ENCODE data around the gene NGFR.

- TF ChIP-seq CTCF (tag by site-specific recombination; IDR thresholded peaks at IDR 0.05) (no peak), PBX3 (CRISPR knock-in tag; IDR thresholded peaks at IDR 0.05) (no peak), ZNF18 (tag by site-specific recombination; IDR thresholded peaks at IDR 0.05) (no peak), ZNF146 (tag by site-specific recombination; IDR thresholded peaks at IDR 0.05) (no peak), ZNF660 (tag by site-specific recombination; IDR thresholded peaks at IDR 0.05) (no peak), ZNF248 (tag by site-specific recombination; IDR thresholded peaks at IDR 0.05) (no peak), KLF9 (tag by site-specific recombination; IDR thresholded peaks at IDR 0.05; ENCODE audit: low read depth) (no peak), KLF16 (tag by site-specific recombination; IDR thresholded peaks at IDR 0.05) (no peak), ZNF416 (tag by site-specific recombination; IDR thresholded peaks at IDR 0.05) (no peak), ZBTB17 (tag by site-specific recombination; IDR thresholded peaks at IDR 0.05) (no peak), SETDB1 (IDR thresholded peaks at IDR 0.05; ENCODE audit: insufficient read length, low read length) (no peak), ZNF580 (tag by site-specific recombination; IDR thresholded peaks at IDR 0.05) (no peak)
Measured at GRCh38 chr17:49509588-49509917, 14.5 kb downstream of the NGFR start.

Data from HEK293 (cell line).